H9 (cell line): ENCODE results near the gene ZNF366. TPM values are rescaled to one million over a fixed set of nuclear protein-coding genes. Genes with fewer than 3 reads are reported as not detected.

ENCODE experiments used
- DNase-seq: peaks from one replicate; pipeline ENCODE4 v3.0.0-alpha.2; 2017
- H2AFZ ChIP-seq: one replicate; pipeline ENCODE4 v1.6.1; 2013; ENCODE audit warnings: mild to moderate bottlenecking, low read length, control low read depth, moderate library complexity
- H2AK5ac ChIP-seq: 2 replicates; pipeline ENCODE4 v1.6.1; 2013; ENCODE audit warnings: low read length, control low read depth, mixed read lengths; ENCODE audit not compliant: insufficient read length
- H2BK120ac ChIP-seq: one replicate; pipeline ENCODE4 v1.6.1; 2013; ENCODE audit warnings: low read depth, mild to moderate bottlenecking, low read length, control low read depth, inconsistent platforms; ENCODE audit not compliant: poor library complexity, severe bottlenecking
- H2BK12ac ChIP-seq: 2 replicates; pipeline ENCODE4 v1.6.1; 2013; ENCODE audit warnings: low read length, control low read depth, mixed read lengths, low read depth; ENCODE audit not compliant: insufficient read length
- H2BK15ac ChIP-seq: 2 replicates; pipeline ENCODE4 v1.6.1; 2013; ENCODE audit warnings: low read depth, low read length, control low read depth
- H2BK20ac ChIP-seq: one replicate; pipeline ENCODE4 v1.6.1; 2013; ENCODE audit warnings: low read depth, mild to moderate bottlenecking, low read length, control low read depth, inconsistent platforms; ENCODE audit not compliant: poor library complexity, severe bottlenecking
- H2BK5ac ChIP-seq: 2 replicates; pipeline ENCODE4 v1.6.1; 2013; ENCODE audit warnings: low read length, control low read depth, mixed read lengths; ENCODE audit not compliant: insufficient read length
- H3K14ac ChIP-seq: 2 replicates; pipeline ENCODE4 v1.6.1; 2013; ENCODE audit warnings: low read length, control low read depth; ENCODE audit not compliant: insufficient read depth
- H3K18ac ChIP-seq: 2 replicates; pipeline ENCODE4 v1.6.1; 2013; ENCODE audit warnings: low read depth, mild to moderate bottlenecking, mixed read lengths, low read length, control low read depth; ENCODE audit not compliant: insufficient read length
- H3K23ac ChIP-seq: 2 replicates; pipeline ENCODE4 v1.6.1; 2013; ENCODE audit warnings: low read length, control low read depth, mixed read lengths, low read depth; ENCODE audit not compliant: insufficient read length
- H3K23me2 ChIP-seq: 2 replicates; pipeline ENCODE4 v1.6.1; 2013; ENCODE audit warnings: low read depth, mild to moderate bottlenecking, mixed read lengths, low read length, control low read depth; ENCODE audit not compliant: insufficient read length, poor library complexity, severe bottlenecking
- H3K27ac ChIP-seq: 2 replicates; pipeline ENCODE4 v1.5.1; 2013; ENCODE audit warnings: low read length, control low read depth, mixed read lengths, low read depth; ENCODE audit not compliant: insufficient read length
- H3K27me3 ChIP-seq: 2 replicates; pipeline ENCODE4 v1.6.1; 2013; ENCODE audit warnings: low read length, control low read depth, inconsistent platforms; ENCODE audit not compliant: insufficient read depth
- H3K4ac ChIP-seq: 2 replicates; pipeline ENCODE4 v1.6.1; 2013; ENCODE audit warnings: low read depth, mild to moderate bottlenecking, control low read depth, inconsistent platforms, low read length, moderate library complexity
- H3K4me1 ChIP-seq: 2 replicates; pipeline ENCODE4 v1.6.1; 2013; ENCODE audit warnings: low read length, control low read depth, inconsistent platforms; ENCODE audit not compliant: insufficient read depth
- H3K4me2 ChIP-seq: 2 replicates; pipeline ENCODE4 v1.6.1; 2013; ENCODE audit warnings: low read length, control low read depth, mixed read lengths; ENCODE audit not compliant: insufficient read length, insufficient read depth
- H3K56ac ChIP-seq: 2 replicates; pipeline ENCODE4 v1.6.1; 2013; ENCODE audit warnings: low read depth, mild to moderate bottlenecking, mixed read lengths, low read length, control low read depth; ENCODE audit not compliant: insufficient read length
- H3K79me1 ChIP-seq: 2 replicates; pipeline ENCODE4 v1.6.1; 2013; ENCODE audit warnings: low read depth, mild to moderate bottlenecking, moderate library complexity, low read length, control low read depth, inconsistent platforms; ENCODE audit not compliant: insufficient read depth, poor library complexity, severe bottlenecking
- H3K79me2 ChIP-seq: 2 replicates; pipeline ENCODE4 v1.6.1; 2013; ENCODE audit warnings: low read length, control low read depth, inconsistent platforms; ENCODE audit not compliant: insufficient read depth
- H3K9ac ChIP-seq: 2 replicates; pipeline ENCODE4 v1.6.1; 2013; ENCODE audit warnings: low read length, control low read depth, mixed read lengths; ENCODE audit not compliant: insufficient read length; ENCODE audit errors: extremely low read depth
- H3K9me3 ChIP-seq: one replicate; pipeline ENCODE4 v1.6.1; 2013; ENCODE audit warnings: low read depth, low read length, inconsistent platforms; ENCODE audit not compliant: control insufficient read depth
- H3T11ph ChIP-seq: one replicate; pipeline ENCODE4 v1.6.1; 2013; ENCODE audit warnings: mild to moderate bottlenecking, low read length, control low read depth, inconsistent platforms
- H4K20me1 ChIP-seq: one replicate; pipeline ENCODE4 v1.6.1; 2013; ENCODE audit not compliant: control insufficient read depth, insufficient read length, insufficient read depth
- H4K5ac ChIP-seq: 2 replicates; pipeline ENCODE4 v1.6.1; 2013; ENCODE audit warnings: low read depth, mild to moderate bottlenecking, mixed read lengths, low read length, control low read depth; ENCODE audit not compliant: insufficient read length
- H4K8ac ChIP-seq: replicated peaks from 2 replicates; pipeline ENCODE4 v1.6.1; 2013; ENCODE audit warnings: low read length, control low read depth, mixed read lengths, low read depth; ENCODE audit not compliant: insufficient read length
- H4K91ac ChIP-seq: 2 replicates; pipeline ENCODE4 v1.6.1; 2013; ENCODE audit warnings: low read depth, mild to moderate bottlenecking, moderate library complexity, mixed read lengths, low read length, control low read depth; ENCODE audit not compliant: insufficient read length
- H3K27ac Mint-ChIP-seq, 3 experiments: 2 replicates in 2 of 3; 3 replicates in 1 of 3; pipeline ENCODE4 v1.8.0; 2020 to 2021; ENCODE audit warnings: mixed read lengths in 3 of 3, mild to moderate bottlenecking in 1 of 3, moderate library complexity in 1 of 3
- H3K27me3 Mint-ChIP-seq: 2 replicates; pipeline ENCODE4 v1.8.0; 2021; ENCODE audit warnings: low read depth, mild to moderate bottlenecking, moderate library complexity, mixed read lengths
- H3K36me3 Mint-ChIP-seq, 3 experiments: 2 replicates in 2 of 3; 3 replicates in 1 of 3; pipeline ENCODE4 v1.8.0; 2020 to 2021; ENCODE audit warnings: low read depth in 3 of 3, mixed read lengths in 3 of 3; ENCODE audit not compliant: insufficient read depth in 1 of 3
- H3K4me1 Mint-ChIP-seq, 2 experiments: 2 replicates each; pipeline ENCODE4 v1.8.0; 2020; ENCODE audit warnings: mixed read lengths in 2 of 2
- H3K4me3 Mint-ChIP-seq, 2 experiments: 2 replicates in 1 of 2; 3 replicates in 1 of 2; pipeline ENCODE4 v1.8.0; 2020 to 2021; ENCODE audit warnings: mild to moderate bottlenecking in 2 of 2, mixed read lengths in 2 of 2, moderate library complexity in 1 of 2
- H3K9me3 Mint-ChIP-seq, 2 experiments: 2 replicates in 1 of 2; 3 replicates in 1 of 2; pipeline ENCODE4 v1.8.0; 2020; ENCODE audit warnings: mild to moderate bottlenecking in 2 of 2, mixed read lengths in 2 of 2, moderate library complexity in 1 of 2
- CTCF ChIP-seq: fragments of 200-600 bp; sonication (generic); conservative IDR thresholded peaks from 3 replicates; pipeline ENCODE4 v1.8.0; 2021; ENCODE audit warnings: antibody characterized with exemption, mild to moderate bottlenecking
- WGBS: extraction: QIAGEN DNeasy Blood & Tissue Kit; methylation state at CpG from one replicate; pipeline ENCODE4 v1.1.7; 2013; ENCODE audit warnings: missing lambda C conversion rate, low lambda C conversion rate, mixed read lengths; ENCODE audit not compliant: insufficient read length; ENCODE audit errors: extremely low coverage; 5-methylcytosine and 5-hydroxymethylcytosine counted together
- total RNA-seq: library from RNA; stranded (reverse); gene quantifications from 2 replicates; pipeline ENCODE4 v1.2.1, GENCODE V29; 2021

The ZNF366 gene
- total RNA-seq, 1 experiment from 2014 or later = not detected

- no peaks in the 10 kb centered on the region for H4K20me1 ChIP-seq
- no peaks in the 10 kb centered on the region for H3K79me1 ChIP-seq
- H2BK12ac ChIP-seq = no peak overlapping the region
- no peak overlapping the region for H4K8ac ChIP-seq
- no peaks in the 10 kb centered on the region for H3K27me3 Mint-ChIP-seq
- no peaks in the 10 kb centered on the region for H3K27me3 ChIP-seq
- H3T11ph ChIP-seq = no peak overlapping the region
- H3K36me3 Mint-ChIP-seq = no peaks in the 10 kb centered on the region
- H3K79me2 ChIP-seq = no peaks in the 10 kb centered on the region
- H4K5ac ChIP-seq = no peak overlapping the region
- H3K27ac Mint-ChIP-seq = no peak overlapping the region
- no peak for TF ChIP-seq CTCF
- H2BK15ac ChIP-seq = no peak overlapping the region
- H2BK120ac ChIP-seq = no peak overlapping the region
- H2AK5ac ChIP-seq = no peak overlapping the region
- H3K4me2 ChIP-seq = no peak overlapping the region
- DNase-seq = no peak
- no peak overlapping the region for H2AFZ ChIP-seq
- no peak overlapping the region for H4K91ac ChIP-seq
- no peak overlapping the region for H2BK20ac ChIP-seq
- H3K4me3 Mint-ChIP-seq = no peak overlapping the region
- H3K9me3 ChIP-seq = no peaks in the 10 kb centered on the region
- peaks cover 7 to 8% of the 10 kb centered on the region in 2 experiments for H3K4me1 Mint-ChIP-seq
- no peak overlapping the region for H3K18ac ChIP-seq
- no peak overlapping the region for H3K9ac ChIP-seq
- no peak overlapping the region for H3K27ac ChIP-seq
- H2BK5ac ChIP-seq = no peak overlapping the region
- H3K56ac ChIP-seq = no peak overlapping the region
- H3K23me2 ChIP-seq = no peaks in the 10 kb centered on the region
- WGBS = no CpG with 5 or more reads among the region's 7 CpGs
- no peaks in the 10 kb centered on the region for H3K4me1 ChIP-seq
- H3K14ac ChIP-seq = no peak overlapping the region
- no peaks in the 10 kb centered on the region; a peak in 1 of 5 replicates for H3K9me3 Mint-ChIP-seq
- no peak overlapping the region for H3K23ac ChIP-seq
- no peak overlapping the region for H3K4ac ChIP-seq
These were observed 23.0 kb upstream of the ZNF366 start for GRCh38 chr5:72530196-72530595.
